ENCODE results near the gene AK5.
"Not testable (repeated sequence)": the region's sequence is repeated elsewhere in the genome, so short reads cannot be mapped to it uniquely, and the experiment has no call there.

Gene AK5

DNA sequence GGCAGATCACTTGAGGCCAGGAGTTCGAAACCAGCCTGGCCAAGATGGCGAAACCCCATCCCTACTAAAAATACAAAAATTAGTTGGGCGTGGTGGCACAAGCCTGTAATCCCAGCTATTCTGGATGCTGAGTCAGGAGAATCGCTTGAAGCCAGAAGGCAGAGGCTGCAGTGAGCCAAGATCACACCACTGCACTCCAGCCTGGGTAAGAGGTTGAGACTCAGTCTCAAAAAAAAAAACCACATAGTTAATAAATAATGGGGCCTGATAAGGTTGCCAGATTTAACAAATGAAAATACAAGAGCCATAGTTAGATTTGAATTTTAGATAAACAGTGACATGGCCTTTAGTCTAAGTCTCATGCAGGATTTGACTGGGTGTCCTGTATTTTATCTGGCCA lies 225.0 kb downstream of the AK5 start:
- H3K9me3 ChIP-seq (ENCODE audit: control insufficient read depth, low read length) = no peaks in the 10 kb centered on the region
- no peaks in the 10 kb centered on the region for H3K36me3 ChIP-seq (ENCODE audit: control insufficient read depth, insufficient read depth, low read length, severe bottlenecking)
- no peak overlapping the region for H3K4me3 ChIP-seq (ENCODE audit: low read length)
- no peaks in the 10 kb centered on the region for H3K27me3 ChIP-seq (replicated peaks; ENCODE audit: control insufficient read depth, insufficient read depth, low read length)
- H3K4me1 ChIP-seq (ENCODE audit: control insufficient read depth, insufficient read depth, low read length) = peaks cover 8% of the 10 kb centered on the region
- DNase-seq (ENCODE audit: low read depth) = no peak
- H3K9ac ChIP-seq (ENCODE audit: low read length) = no peak overlapping the region

DNA sequence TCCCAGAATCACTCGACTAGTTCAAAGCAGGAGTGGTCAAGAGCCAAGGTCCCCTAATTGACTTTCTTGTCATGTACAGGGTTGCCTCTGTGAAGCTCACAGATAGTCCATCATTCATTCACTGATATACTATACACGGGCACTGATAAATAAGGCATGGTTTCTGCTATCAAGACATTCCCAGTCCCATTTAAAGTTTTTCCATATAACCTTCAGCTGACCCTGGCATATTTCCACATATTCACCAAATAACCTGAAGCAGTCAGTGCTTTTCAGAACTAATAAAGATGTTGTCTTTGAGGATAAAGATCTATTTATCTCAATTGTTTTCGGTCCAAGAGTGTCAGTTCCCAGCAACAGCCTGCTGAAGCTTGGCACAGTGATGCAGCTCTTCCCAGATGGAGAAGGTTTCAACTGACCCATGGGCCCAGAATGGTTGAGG lies 227.3 kb downstream of the AK5 start:
- no peaks in the 10 kb centered on the region for H3K27me3 ChIP-seq (replicated peaks; ENCODE audit: control insufficient read depth, insufficient read depth, low read length)
- DNase-seq (ENCODE audit: low read depth) = no peak
- H3K9me3 ChIP-seq (ENCODE audit: control insufficient read depth, low read length) = no peaks in the 10 kb centered on the region
- no peaks in the 10 kb centered on the region for H3K36me3 ChIP-seq (ENCODE audit: control insufficient read depth, insufficient read depth, low read length, severe bottlenecking)
- H3K4me1 ChIP-seq (ENCODE audit: control insufficient read depth, insufficient read depth, low read length) = peaks cover 17% of the 10 kb centered on the region
- H3K9ac ChIP-seq (ENCODE audit: low read length) = no peak overlapping the region
- no peak overlapping the region for H3K4me3 ChIP-seq (ENCODE audit: low read length)

DNA sequence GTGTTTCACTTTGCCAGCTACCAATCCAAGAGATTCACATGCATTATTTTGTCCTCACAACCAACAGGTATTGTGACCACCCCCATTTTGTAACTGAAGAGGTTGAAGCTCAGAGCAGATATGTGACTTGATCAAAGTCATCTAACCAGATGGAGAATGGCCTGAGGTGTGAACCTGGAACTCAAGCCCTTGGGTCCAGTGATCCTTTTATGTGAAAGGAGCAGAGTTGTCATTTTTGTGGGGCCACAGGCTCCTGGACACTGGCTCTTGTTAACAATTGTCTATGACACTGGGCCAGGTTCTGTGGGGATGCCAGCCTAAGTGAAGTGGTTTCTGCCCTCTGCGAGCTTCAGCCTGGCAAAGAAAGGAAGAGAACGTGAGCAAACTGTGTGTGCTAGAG lies 228.1 kb downstream of the AK5 start:
- H3K4me3 ChIP-seq (ENCODE audit: low read length) = no peak overlapping the region

DNA sequence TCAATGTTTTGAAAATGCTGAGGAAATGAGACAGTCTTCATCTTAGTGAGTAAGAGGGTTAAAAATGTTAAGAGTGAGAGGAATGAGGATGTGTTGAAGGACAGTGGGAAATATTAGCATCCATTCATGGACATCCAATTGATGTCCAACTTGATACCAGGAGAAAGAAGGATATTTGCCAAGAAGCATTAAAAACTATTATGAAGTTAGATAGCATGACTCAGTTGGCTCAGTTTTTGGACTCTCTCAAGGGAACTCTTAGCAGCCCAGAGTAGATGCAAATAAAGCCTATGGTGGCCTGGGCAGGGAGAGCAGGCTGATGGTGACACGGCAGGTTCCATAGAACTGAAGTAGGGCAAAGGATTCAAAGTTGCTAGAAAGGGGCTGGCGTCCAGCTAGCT lies 229.6 kb downstream of the AK5 start:
- Histone ChIP-seq H3K4me3 (ENCODE audit: low read length) (peak overlapping the region; percentile 25), H3K4me1 (ENCODE audit: control insufficient read depth, insufficient read depth, low read length) (peaks cover 33% of the 10 kb centered on the region), H3K9ac (ENCODE audit: low read length) (peak overlapping the region; percentile 5), H3K27me3 (replicated peaks; ENCODE audit: control insufficient read depth, insufficient read depth, low read length) (no peaks in the 10 kb centered on the region), H3K36me3 (ENCODE audit: control insufficient read depth, insufficient read depth, low read length, severe bottlenecking) (no peaks in the 10 kb centered on the region), H3K9me3 (ENCODE audit: control insufficient read depth, low read length) (no peaks in the 10 kb centered on the region)
- peak; percentile 45 for DNase-seq (ENCODE audit: low read depth)

More for the DNA sequence above, 228.1 kb downstream of the AK5 start:
- Histone ChIP-seq H3K27me3 (replicated peaks; ENCODE audit: control insufficient read depth, insufficient read depth, low read length) (no peaks in the 10 kb centered on the region), H3K36me3 (ENCODE audit: control insufficient read depth, insufficient read depth, low read length, severe bottlenecking) (no peaks in the 10 kb centered on the region), H3K9me3 (ENCODE audit: control insufficient read depth, low read length) (no peaks in the 10 kb centered on the region), H3K4me1 (ENCODE audit: control insufficient read depth, insufficient read depth, low read length) (peaks cover 25% of the 10 kb centered on the region), H3K9ac (ENCODE audit: low read length) (no peak overlapping the region)
- no peak for DNase-seq (ENCODE audit: low read depth)

DNA sequence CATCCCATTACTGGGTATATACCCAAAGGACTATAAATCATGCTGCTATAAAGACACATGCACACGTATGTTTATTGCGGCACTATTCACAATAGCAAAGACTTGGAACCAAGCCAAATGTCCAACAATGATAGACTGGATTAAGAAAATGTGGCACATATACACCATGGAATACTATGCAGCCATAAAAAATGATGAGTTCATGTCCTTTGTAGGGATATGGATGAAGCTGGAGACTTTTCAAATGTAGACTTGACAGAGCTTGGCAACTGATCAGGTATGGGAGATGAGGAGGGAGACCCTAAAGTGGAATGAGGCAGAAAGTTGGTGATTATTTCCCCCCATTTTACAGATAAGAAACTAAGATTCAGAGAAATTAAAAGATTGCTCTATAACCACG lies 230.8 kb downstream of the AK5 start:
- not testable (repeated sequence) for H3K9ac ChIP-seq (ENCODE audit: low read length); H3K27me3 ChIP-seq (replicated peaks; ENCODE audit: control insufficient read depth, insufficient read depth, low read length); H3K36me3 ChIP-seq (ENCODE audit: control insufficient read depth, insufficient read depth, low read length, severe bottlenecking); DNase-seq (ENCODE audit: low read depth); H3K9me3 ChIP-seq (ENCODE audit: control insufficient read depth, low read length); H3K4me3 ChIP-seq (ENCODE audit: low read length)
- peaks cover 33% of the 10 kb centered on the region for H3K4me1 ChIP-seq (ENCODE audit: control insufficient read depth, insufficient read depth, low read length)

- Histone ChIP-seq H3K27me3 (replicated peaks; ENCODE audit: control insufficient read depth, insufficient read depth, low read length) (no peaks in the 10 kb centered on the region), H3K4me3 (ENCODE audit: low read length) (peak overlapping the region; percentile 57), H3K36me3 (ENCODE audit: control insufficient read depth, insufficient read depth, low read length, severe bottlenecking) (no peaks in the 10 kb centered on the region), H3K9me3 (ENCODE audit: control insufficient read depth, low read length) (peaks cover 3% of the 10 kb centered on the region), H3K4me1 (ENCODE audit: control insufficient read depth, insufficient read depth, low read length) (peaks cover 33% of the 10 kb centered on the region), H3K9ac (ENCODE audit: low read length) (peak overlapping the region; percentile 55)
- DNase-seq (ENCODE audit: low read depth) = peak; percentile 91
Observed at GRCh38 chr1:77513839-77514763, 232.3 kb downstream of the AK5 start.

DNA sequence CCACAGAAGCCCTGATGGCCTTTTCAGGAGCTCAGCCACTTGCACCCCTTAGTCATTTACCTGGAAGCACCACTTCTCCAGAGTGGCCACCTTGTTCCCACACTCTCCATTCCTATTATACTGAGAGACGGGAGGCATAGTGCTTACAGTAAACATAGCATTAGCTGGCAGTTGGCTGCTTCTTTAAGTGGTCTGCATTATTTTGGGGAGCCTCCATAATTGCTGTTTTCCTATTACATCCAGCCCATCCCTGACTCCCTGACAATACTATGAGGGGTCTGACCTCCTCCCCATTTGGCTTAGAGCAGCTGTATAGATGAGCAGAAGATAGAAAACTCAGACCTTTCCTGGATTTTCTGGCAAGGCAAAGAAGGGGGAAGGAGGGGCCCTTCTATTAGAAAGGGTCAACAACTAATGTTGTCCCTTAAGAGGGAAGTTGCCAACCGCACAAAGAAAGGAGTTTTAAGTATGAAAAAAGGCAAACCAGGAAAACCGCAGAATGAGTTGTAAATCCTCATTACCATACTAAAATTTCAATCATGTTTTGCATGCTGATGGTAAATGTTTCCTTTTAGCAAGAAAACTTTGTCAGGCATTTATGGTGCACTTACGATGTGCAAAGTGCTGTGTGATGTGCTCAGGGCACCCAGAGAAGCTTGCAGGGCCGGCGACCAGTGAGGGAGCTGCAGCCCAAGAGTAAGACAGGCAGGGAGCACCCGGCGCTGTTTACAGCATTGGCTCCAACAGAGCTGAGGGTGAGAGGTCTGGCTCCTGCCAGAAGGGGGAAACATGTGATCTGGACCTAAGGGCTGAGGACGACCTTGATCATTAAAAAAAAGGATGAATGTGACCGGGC lies 233.3 kb downstream of the AK5 start:
- Histone ChIP-seq H3K9ac (ENCODE audit: low read length) (peak overlapping the region; percentile 44), H3K4me3 (ENCODE audit: low read length) (peak overlapping the region; percentile 57), H3K36me3 (ENCODE audit: control insufficient read depth, insufficient read depth, low read length, severe bottlenecking) (no peaks in the 10 kb centered on the region), H3K4me1 (ENCODE audit: control insufficient read depth, insufficient read depth, low read length) (peaks cover 33% of the 10 kb centered on the region), H3K27me3 (replicated peaks; ENCODE audit: control insufficient read depth, insufficient read depth, low read length) (no peaks in the 10 kb centered on the region), H3K9me3 (ENCODE audit: control insufficient read depth, low read length) (peaks cover 3% of the 10 kb centered on the region)
- DNase-seq (ENCODE audit: low read depth) = no peak

GRCh38 chr1:77516106-77516505 lies 234.3 kb downstream of the AK5 start:
- H3K9ac ChIP-seq (ENCODE audit: low read length) = no peak overlapping the region
- H3K36me3 ChIP-seq (ENCODE audit: control insufficient read depth, insufficient read depth, low read length, severe bottlenecking) = no peaks in the 10 kb centered on the region
- peaks cover 3% of the 10 kb centered on the region for H3K9me3 ChIP-seq (ENCODE audit: control insufficient read depth, low read length)
- DNase-seq (ENCODE audit: low read depth) = no peak
- H3K4me1 ChIP-seq (ENCODE audit: control insufficient read depth, insufficient read depth, low read length) = peaks cover 31% of the 10 kb centered on the region
- H3K27me3 ChIP-seq (replicated peaks; ENCODE audit: control insufficient read depth, insufficient read depth, low read length) = no peaks in the 10 kb centered on the region
- no peak overlapping the region for H3K4me3 ChIP-seq (ENCODE audit: low read length)

DNA sequence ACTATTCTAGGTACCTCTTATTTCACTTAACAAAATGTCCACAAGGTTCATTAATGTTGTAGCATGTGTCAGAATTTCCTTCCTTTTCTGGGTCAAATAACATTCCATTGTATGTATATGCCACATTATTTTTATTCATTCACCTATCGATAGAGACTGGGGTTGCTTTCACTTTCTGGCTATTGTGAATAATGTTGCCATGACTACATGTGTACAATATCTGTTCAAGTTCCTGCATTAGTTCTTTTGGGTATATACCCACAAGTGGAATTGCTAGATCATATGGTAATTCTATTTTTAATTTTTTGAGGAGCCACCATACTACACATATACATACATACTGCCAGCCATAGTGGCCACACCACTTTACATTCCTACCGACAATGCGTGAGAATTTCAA lies 242.2 kb downstream of the AK5 start:
- H3K9me3 ChIP-seq (ENCODE audit: control insufficient read depth, low read length) = no peaks in the 10 kb centered on the region
- H3K27me3 ChIP-seq (replicated peaks; ENCODE audit: control insufficient read depth, insufficient read depth, low read length) = no peaks in the 10 kb centered on the region
- H3K9ac ChIP-seq (ENCODE audit: low read length) = no peak overlapping the region
- H3K4me3 ChIP-seq (ENCODE audit: low read length) = no peak overlapping the region
- DNase-seq (ENCODE audit: low read depth) = no peak
- no peaks in the 10 kb centered on the region for H3K36me3 ChIP-seq (ENCODE audit: control insufficient read depth, insufficient read depth, low read length, severe bottlenecking)
- H3K4me1 ChIP-seq (ENCODE audit: control insufficient read depth, insufficient read depth, low read length) = no peaks in the 10 kb centered on the region

- not testable (repeated sequence) for DNase-seq (ENCODE audit: low read depth); H3K4me1 ChIP-seq (ENCODE audit: control insufficient read depth, insufficient read depth, low read length); H3K4me3 ChIP-seq (ENCODE audit: low read length)
Observed at GRCh38 chr1:77531149-77531548, 249.3 kb downstream of the AK5 start.

DNA sequence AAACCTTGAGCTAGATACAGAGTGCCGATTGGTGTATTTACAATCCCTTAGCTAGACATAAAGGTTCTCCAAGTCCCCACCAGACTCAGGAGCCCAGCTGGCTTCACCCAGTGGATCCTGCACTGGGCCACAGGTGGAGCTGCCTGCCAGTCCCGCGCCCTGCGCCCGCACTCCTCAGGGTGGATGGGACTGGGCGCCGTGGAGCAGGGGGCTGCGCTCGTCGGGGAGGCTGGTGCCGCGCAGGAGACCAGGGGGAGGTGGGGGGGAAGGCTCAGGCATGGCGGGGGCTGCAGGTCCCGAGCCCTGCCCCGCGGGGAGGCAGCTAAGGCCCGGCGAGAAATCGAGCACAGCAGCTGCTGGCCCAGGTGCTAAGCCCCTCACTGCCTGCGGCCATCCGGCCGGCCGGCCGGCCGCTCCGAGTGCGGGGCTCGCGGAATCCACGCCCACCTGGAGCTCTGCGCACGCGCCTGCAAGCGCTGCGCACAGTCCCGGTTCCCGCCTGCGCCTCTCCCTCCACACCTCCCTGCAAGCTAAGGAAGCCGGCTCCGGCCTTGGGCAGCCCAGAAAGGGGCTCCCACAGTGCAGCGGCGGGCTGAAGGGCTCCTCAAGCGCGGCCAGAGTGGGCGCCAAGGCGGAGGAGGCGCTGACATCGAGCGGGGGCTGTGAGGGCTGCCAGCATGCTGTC lies 249.9 kb downstream of the AK5 start:
- H3K9me3 ChIP-seq (ENCODE audit: control insufficient read depth, low read length); H3K4me3 ChIP-seq (ENCODE audit: low read length); H3K9ac ChIP-seq (ENCODE audit: low read length); H3K27me3 ChIP-seq (replicated peaks; ENCODE audit: control insufficient read depth, insufficient read depth, low read length); H3K4me1 ChIP-seq (ENCODE audit: control insufficient read depth, insufficient read depth, low read length); H3K36me3 ChIP-seq (ENCODE audit: control insufficient read depth, insufficient read depth, low read length, severe bottlenecking); DNase-seq (ENCODE audit: low read depth): not testable (repeated sequence)

More at GRCh38 chr1:77531149-77531548, 249.3 kb downstream of the AK5 start:
- not testable (repeated sequence) for H3K27me3 ChIP-seq (replicated peaks; ENCODE audit: control insufficient read depth, insufficient read depth, low read length); H3K9ac ChIP-seq (ENCODE audit: low read length); H3K9me3 ChIP-seq (ENCODE audit: control insufficient read depth, low read length); H3K36me3 ChIP-seq (ENCODE audit: control insufficient read depth, insufficient read depth, low read length, severe bottlenecking)

Measured in adipocyte (in vitro differentiated cells).